Measurements from ENCODE around the gene MISP. TPM values are rescaled to one million over a fixed set of nuclear protein-coding genes. Genes with fewer than 3 reads are reported as not detected.

The MISP gene
- total and polyA plus RNA-seq, 2 of the 13 experiments (the other 11 are each of a cell fraction or from before 2014, with no cell fraction given): 0.67 to 1.3 TPM

GRCh38 chr19:797528-798414 lies 46.9 kb downstream of the MISP start (continued):
- TF ChIP-seq TFDP1 (CRISPR knock-in tag; IDR thresholded peaks at IDR 0.05; ENCODE audit: borderline replicate concordance): peak; percentile 94
- TF ChIP-seq WIZ (CRISPR knock-in tag; IDR thresholded peaks at IDR 0.05): no peak
- TF ChIP-seq TEAD3 (CRISPR knock-in tag; optimal IDR thresholded peaks at IDR 0.05; ENCODE audit: borderline replicate concordance): no peak
- TF ChIP-seq, protein P1, sequence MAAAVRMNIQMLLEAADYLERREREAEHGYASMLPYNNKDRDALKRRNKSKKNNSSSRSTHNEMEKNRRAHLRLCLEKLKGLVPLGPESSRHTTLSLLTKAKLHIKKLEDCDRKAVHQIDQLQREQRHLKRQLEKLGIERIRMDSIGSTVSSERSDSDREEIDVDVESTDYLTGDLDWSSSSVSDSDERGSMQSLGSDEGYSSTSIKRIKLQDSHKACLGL (CRISPR knock-in tag; IDR thresholded peaks at IDR 0.05): peak; percentile 31; the same call in 1 of the 2 replicates
- peak; percentile 47; the same call in 1 of the 3 replicates for TF ChIP-seq MXI1 (IDR thresholded peaks at IDR 0.05; ENCODE audit: borderline replicate concordance, low read depth, low read length)
- TF ChIP-seq REL (CRISPR knock-in tag; conservative IDR thresholded peaks at IDR 0.05): 0 out of 2 replicates have a peak, but pooled peaks have one; percentile 39
- TF ChIP-seq, protein P2, sequence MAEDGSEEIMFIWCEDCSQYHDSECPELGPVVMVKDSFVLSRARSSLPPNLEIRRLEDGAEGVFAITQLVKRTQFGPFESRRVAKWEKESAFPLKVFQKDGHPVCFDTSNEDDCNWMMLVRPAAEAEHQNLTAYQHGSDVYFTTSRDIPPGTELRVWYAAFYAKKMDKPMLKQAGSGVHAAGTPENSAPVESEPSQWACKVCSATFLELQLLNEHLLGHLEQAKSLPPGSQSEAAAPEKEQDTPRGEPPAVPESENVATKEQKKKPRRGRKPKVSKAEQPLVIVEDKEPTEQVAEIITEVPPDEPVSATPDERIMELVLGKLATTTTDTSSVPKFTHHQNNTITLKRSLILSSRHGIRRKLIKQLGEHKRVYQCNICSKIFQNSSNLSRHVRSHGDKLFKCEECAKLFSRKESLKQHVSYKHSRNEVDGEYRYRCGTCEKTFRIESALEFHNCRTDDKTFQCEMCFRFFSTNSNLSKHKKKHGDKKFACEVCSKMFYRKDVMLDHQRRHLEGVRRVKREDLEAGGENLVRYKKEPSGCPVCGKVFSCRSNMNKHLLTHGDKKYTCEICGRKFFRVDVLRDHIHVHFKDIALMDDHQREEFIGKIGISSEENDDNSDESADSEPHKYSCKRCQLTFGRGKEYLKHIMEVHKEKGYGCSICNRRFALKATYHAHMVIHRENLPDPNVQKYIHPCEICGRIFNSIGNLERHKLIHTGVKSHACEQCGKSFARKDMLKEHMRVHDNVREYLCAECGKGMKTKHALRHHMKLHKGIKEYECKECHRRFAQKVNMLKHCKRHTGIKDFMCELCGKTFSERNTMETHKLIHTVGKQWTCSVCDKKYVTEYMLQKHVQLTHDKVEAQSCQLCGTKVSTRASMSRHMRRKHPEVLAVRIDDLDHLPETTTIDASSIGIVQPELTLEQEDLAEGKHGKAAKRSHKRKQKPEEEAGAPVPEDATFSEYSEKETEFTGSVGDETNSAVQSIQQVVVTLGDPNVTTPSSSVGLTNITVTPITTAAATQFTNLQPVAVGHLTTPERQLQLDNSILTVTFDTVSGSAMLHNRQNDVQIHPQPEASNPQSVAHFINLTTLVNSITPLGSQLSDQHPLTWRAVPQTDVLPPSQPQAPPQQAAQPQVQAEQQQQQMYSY (CRISPR knock-in tag; IDR thresholded peaks at IDR 0.05): 0 out of 2 replicates have a peak, but pooled peaks have one; percentile 37
- TF ChIP-seq NR2F2 (IDR thresholded peaks at IDR 0.05; ENCODE audit: borderline replicate concordance, low read depth): no peak
- no peak for TF ChIP-seq MTF1 (CRISPR knock-in tag; IDR thresholded peaks at IDR 0.05)
- TF ChIP-seq ZNF790 (CRISPR knock-in tag; IDR thresholded peaks at IDR 0.05; ENCODE audit: borderline replicate concordance): no peak
- no peak for TF ChIP-seq MZF1 (CRISPR knock-in tag; IDR thresholded peaks at IDR 0.05; ENCODE audit: borderline replicate concordance)
- no peak for TF ChIP-seq ZNF121 (CRISPR knock-in tag; IDR thresholded peaks at IDR 0.05)
- 0 out of 2 replicates have a peak, but pooled peaks have one; percentile 26 for TF ChIP-seq ZNF841 (CRISPR knock-in tag; IDR thresholded peaks at IDR 0.05; ENCODE audit: borderline replicate concordance)

Measured in HepG2 (cell line).